HL-60/S4 (cell line): ENCODE results near the gene CDON.

Source experiments
- in situ Hi-C: fragments of 300-500 bp; cut with MboI; formaldehyde crosslinking; loops from 2 replicates; pipeline ENCODE4 v1.14.3; 2022; ENCODE audit warnings: low sequenced_read_pairs

The CDON gene

DNA sequence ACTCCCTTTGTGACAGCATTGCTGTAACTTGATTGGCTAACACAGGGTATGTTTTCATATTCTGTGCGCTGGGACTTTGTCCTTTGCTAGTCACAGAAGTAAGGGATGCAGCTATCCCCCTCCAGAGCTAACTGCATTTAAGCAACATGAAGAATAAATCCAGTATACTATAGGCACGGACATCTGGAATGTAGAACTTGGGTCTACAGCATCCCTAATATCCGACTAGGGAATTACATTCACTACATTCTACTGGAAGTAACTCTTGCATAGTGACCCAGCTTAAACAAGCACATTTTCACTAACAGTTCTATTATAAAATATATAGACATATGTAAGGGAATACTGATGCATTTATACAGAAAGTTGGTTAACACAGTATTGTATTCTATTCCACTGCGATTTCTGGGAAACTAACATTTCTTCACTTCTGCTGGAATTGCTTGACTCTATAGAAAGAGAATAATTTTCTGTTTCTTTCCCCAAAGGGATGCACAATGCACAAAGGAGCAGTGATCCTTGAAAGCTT is 103.7 kb downstream of the CDON start:
- in situ Hi-C loops = no loop called here

DNA sequence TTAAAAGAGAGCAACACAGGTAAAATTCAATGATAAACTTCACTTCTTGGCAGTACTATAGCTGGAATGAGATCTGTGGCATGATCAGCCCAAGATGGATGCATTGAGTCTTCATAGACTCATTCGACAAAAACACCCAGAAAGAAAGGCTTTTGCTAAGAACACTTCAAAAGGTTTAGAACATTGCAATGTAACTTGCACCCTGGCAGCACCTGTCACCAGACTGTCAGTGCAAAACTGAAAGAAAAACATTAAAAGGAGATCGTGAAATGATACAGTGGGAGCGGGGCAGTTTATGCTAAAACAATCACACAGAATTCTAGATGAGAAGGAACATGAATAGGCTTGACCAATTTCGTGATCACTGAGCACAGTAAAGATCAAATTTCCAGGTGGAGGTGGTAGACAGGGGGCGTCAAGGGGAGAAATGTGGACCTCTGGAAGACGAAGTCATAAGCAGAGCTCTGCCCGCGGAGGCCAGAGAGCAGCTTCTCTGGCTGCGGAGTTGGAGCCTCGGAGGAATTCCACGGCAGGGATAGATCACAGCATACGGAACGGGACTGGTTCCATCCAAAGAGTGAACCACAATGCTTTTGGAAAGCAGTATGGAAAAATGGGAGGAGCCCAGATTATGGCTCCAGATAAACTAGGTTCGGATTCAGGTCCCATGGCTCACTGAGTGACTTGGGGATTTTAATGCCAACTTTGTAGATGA is 104.9 kb downstream of the CDON start:
- in situ Hi-C loops = no loop called here

DNA sequence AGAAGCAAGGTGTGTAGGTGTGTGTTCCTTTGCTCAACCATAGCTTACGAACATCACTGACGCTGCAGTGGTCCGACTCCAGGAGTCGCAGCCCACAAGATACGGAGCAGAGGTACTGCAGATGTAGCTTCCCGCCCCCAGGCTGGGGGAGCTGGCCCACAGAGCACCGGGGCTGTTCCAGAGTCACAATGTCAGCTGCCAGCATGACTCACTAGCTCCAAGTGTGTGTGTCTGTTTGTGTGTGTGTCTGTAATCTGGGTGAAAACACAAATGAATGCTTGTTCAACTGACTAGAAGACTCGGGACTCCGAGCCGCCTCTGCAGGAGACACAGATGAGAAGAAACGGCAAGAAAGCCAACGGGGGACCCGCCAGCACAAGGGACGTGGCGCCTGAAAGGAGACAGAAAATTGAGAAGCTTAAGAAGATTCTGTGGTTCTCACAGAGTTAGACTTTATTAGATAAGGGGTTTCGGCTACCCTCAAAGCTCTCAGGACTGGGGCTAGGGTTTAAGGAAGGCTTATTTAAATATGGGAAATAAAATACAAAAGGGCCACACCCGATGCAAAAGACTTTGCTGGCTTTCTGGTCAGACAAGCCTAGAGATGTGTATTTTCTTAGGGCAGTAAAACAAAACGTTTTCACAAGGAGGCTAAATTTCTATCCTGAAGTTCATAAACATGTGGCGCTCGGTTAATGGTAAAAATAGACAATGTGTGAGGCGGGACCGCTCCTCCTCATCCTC is 106.1 kb downstream of the CDON start:
- in situ Hi-C loops = no loop called here

DNA sequence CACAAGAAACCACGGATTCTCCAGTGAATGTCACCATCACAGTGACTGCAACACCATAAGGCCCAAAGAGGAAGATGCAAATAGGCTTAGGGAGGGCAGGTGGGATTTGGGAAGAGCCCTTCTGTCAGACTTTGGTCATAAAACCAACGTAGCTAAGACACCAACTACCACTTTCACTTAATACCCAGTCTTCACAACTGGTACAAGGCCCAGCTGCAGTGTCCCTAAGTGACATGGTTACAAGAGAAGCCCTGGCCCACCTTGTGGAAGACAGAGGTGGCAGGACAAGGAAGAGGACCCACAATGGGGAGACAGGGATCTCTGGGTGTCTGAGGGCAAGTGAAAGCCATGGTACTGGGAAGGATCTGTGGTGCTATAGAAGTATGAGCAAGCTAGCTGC is 106.8 kb downstream of the CDON start:
- in situ Hi-C loops = no loop called here

DNA sequence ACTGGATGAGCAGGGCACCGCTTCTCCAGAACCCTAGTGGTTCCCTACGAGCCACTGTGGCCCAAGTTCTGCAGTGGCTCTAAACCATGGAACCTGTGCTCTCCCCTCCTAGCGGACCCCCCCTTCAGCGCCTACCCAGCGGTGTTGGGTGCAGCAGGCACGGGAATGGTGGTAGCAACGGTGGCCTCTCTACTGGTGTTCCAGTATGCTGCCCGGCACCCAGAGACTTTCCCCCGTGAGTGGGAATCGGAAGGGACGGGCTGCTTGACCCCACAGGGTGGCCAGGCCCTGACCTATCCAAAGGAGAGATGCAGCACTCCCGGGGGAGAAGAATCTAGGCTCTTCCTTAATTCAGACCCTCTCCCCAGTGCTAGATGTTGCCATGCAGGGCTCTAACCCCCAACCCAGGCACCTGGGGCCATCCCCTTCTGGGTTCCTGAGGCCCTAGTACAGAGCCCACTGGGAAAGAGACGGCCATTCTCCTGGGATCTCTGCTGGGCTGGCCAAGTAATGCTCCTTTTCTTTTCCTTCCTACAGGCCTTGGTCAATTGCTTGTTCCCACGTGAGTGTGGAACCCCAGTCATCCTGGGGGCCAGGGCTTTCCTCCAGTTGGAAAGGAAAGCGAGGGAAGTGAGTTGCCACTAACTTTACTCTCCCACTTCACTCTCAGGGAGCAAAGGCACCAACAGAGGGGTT is 107.6 kb downstream of the CDON start:
- in situ Hi-C loops = no loop called here

DNA sequence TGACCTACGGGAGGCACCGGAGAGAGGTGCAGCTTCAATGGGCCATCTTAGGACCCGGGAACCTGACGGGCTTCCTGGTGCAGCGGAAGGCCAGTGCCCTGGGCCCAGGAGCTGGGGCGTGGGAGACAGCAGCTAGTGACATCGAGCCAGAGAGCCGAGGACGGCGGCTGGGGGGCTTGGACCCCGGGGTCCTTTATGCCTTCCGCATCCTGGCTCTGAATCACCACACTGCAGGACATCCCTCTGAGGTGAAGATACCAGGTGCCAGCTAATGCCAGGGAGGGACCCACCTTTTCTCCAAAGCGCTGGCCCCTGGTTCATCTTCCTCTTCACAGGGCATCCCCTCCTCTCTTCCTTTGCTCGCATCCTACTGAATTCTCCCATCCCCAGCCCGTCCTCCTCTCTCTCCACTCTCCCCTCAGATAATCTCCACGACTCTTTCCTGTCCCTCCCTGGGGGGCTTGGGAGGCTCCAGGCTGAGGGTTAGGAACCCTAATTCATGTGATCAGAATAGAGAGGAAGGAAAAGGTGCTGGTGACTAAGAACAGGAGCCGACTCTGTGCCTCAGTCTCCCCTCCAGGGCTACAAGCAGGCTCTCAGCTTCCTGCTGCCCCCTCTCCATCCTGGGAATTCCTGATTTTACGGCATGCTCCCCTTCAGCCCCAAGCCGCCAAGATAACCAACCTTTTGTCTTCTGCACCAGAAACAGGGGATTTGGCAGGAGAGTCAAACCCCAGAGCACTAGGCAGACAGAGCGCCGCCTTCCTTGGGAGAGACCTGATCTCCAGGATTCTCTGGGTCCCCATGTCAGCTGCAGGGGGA is 108.3 kb downstream of the CDON start:
- in situ Hi-C loops = no loop called here

DNA sequence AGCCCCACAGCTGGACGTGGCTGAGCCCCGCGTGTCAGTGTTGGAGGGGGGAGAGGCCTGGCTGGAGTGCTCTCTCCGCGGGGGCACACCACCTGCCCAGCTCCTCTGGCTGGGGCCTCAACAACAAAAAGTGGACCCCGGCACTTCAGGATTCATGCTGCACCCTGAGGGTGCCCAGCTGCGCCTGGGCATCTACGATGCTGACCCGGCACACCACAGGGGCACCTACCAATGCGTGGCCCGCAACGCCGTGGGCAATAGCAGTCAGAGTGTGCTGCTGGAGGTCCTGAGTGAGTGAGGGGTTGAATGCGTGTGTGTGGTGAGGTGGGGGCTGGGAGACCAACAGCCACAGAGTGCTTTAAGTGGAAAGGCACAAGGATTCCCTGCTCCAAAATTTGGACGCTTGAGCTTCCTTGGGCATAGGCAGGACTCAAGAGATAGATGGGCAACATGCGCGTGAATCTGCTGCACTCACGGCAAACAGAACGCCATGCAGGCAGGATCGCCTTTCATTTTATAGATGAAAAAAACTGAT is 109.2 kb downstream of the CDON start:
- in situ Hi-C loops = no loop called here

DNA sequence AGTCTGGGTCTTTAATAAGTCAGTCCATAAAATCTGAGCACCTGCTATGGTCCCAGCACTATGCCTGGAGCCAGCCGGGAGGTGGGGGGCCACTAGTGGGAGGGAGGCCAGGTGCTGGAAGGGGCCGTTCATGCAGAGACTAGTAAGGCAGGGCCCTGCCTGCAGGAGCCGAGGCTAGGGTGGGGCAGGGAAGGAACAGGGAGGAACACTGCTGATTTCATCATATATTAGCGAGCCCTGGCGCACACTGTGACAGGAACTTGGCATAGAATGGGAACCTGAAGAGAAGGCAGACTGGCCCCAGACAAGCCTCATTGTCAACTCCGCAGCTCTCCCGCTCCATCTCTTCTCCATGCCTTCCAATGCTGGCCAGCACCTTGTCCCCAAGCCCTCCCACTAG is 109.7 kb downstream of the CDON start:
- in situ Hi-C loops = no loop called here

DNA sequence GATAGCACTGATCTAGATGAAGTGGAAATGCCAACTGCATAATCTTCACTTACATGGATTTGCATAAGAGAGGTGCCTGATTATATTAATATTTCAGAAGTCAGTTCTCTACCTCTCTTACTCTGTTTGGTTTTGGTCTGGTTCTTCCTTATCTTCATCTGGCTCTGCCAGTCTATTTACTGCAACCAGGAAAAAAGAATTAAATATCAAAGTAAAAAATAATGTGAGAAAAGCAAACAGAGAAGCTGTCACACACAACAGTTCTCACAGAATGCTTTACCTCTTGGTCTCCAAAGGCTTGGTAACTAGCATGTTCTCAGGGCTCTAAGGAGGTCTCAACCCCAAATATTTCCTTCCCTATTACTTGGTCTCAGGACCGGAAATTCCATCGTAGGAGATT is 110.1 kb downstream of the CDON start:
- in situ Hi-C loops = no loop called here

DNA sequence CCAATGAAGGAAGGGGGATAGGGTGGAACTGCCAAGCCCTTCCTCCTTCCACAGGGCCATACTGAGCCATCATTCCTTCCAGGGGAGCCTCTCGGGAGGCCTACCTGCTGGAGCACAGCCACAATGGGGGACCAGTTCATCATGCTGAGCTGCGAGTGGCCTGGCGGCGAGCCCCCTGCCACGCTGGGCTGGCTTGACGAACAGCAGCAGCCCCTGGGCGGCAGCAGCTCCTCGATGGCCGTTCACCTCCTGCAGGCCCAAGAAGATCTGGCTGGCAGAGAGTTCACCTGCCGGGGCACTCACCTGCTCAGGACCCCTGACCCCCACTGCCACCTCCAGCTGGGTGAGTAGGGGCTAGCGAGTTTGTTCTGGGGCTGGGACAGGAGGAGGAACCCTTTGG is 110.9 kb downstream of the CDON start:
- in situ Hi-C loops = no loop called here

DNA sequence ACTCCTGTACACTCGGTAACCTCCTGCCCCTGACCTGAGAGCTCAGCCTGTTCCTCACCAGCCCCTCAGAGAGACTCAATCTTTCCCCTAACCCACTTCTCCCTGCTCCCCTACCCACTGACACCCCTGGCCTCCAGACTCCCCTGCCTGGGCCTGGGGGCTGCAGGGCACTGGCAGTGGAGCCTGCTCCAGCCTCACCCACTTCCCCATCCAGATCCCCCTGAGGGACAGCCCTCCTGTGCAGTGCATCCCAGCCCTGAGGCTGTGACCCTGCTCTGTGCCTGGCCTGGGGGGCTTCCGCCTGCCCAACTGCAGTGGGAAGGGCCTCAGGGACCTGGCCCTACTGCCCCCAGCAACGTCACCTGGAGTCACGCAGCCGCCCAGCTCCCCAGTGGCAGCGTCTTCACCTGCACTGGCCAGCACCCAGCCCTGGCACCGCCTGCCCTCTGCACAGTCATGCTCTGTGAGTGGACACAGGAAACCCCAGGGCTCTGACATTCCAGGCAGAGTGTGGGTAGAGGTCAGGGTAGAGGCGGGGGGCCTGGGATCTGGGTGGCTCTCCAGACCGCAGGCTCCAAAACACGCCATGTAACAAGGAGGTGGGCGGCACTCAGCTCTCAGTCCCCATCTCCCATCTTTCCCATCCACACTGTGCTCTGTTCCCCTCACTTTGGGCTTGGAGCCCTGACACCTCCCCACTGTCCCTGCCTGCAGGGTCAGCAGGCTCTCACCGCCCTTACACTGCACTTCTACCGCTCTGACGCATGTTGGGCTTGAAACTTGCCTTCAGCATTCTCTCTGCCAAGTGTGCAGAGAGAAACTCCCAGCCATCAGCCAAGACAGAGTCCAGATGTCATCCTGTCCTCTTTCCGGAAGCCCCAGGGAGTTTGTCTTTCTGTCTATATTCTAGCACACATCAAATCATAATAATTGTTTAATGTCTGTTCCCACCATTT is 111.7 kb downstream of the CDON start:
- in situ Hi-C loops = no loop called here

DNA sequence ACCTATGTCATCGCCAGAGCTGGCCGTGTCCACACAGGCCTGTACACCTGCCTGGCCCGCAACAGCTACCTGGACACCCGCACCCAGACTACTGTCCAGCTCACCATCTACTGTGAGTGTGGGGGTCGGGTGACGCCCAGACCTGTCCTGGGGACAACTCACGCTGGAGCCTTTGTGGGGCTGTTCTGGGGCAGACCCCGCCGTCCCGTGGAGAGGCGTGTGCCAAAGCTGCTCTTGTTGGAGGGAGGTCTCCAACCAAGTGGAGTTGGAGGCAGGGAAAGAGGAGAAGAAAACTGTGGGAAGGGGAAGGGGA is 112.5 kb downstream of the CDON start:
- in situ Hi-C loops = no loop called here

DNA sequence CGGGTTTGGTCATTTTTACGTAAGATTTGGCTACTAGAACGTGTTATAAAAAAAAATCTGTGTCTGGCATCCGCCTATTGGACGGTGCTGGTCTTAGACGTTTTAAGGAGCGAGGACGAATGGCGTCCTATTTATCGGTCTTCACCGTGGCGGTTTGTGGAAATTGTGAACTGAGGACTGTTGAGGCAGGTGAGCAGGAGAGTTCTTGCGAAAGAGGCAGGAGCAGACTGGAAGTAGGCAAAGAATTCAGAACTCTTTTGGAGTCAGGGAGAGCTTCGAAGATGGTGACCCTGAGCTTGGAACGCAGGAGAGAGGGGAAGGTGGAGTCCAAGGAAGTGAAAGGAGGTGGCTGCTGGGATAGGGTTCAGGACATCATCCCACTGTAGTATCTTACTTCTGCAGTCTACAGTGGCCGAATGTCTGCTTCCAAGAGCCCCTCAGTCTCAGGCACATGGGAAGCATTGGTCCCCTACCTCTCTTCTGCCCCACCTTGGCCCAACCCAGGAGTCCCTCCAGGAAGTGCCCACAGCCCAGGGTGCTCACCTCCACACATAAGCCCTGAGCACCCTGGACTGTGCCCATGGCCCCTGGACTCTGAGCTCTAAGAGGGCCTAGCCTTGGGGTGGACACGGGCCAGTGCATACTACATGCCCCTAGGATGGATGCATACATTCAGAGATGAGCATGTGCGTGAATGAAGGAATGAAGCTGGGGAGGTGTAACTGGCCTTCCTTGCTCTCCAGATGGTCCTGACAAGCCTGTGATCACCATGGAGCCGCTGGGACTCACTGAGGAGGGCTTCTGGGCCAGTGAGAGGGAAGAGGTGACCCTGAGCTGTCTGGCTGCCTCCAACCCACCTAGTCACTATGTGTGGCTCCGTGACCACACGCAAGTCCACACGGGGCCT is 113.1 kb downstream of the CDON start:
- in situ Hi-C loops = no loop called here

DNA sequence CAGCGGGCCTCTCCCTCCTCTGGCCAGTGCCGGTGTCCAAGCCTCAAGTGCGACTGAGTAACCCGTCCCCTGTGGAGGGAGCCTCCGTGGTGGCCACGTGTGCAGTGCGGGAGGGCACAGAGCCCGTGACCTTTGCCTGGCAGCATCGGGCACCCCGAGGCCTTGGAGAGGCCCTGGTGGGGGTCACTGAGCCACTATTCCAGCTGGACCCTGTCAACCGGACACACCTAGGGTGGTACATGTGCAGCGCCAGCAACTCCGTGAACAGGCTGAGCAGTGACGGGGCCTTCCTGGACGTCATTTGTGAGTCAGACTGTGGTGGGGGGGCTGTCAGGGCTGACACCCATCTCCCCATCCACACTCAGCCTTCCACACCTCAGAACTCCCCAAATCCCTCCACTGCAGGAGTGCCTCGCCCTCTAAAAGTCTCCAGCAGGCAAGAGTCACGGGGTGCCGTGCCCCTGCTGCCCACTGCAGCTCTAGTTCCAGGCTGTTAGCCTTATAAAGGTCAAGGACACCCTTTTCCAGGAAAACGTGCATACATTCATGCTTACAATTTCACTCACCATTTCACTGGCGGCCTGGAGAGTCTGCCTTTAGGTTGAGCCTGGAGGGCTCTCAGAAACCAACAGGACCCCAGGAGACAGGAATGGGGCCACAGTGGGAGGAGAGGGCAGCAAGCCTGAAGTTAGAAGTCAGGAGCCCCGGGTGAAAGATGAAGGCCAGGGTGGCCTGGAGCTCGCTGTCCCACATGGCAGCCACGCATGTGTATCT is 114.2 kb downstream of the CDON start:
- in situ Hi-C loops = no loop called here

DNA sequence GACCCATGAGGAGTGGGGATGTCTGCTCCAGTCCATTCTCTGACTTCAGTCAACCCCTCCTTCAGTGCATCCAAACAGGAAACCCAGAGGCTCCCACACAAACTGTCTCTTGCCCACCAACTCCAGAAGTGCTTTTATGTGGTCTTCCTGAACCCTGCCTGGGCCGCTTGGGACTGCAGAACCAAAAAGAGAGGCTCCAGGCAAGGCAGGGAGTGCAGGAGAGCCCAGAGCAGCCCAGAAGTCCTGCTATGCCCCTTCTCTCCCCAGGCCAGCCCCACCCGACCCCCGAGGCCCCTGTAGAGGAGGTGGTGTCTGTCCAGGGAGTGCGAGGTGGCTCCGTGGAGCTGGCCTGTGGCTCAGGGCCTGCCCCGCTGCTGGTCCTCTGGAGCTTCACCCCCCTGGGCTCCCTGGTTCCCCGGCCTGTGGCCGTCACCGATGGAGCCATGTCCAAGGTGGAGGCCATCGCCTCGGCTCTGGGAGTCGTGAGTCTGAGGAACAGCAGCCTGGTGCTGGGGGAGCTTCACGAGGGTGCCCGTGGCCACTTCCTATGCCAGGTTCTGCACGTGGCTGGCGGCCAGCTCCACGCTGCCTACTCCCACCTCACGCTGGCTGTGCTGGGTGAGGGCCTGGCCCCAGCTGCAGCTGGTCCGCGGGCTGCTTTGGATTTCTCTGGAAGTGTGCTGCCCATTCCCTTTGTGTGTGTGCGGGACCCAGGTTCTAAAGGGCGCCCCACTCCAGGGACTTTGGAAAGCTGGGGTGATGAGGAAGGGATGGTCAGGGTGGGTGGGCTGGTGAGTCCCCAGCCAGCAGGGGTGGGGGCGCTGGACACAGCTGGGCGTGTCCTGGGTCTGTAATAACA is 115.0 kb downstream of the CDON start:
- in situ Hi-C loops = no loop called here

DNA sequence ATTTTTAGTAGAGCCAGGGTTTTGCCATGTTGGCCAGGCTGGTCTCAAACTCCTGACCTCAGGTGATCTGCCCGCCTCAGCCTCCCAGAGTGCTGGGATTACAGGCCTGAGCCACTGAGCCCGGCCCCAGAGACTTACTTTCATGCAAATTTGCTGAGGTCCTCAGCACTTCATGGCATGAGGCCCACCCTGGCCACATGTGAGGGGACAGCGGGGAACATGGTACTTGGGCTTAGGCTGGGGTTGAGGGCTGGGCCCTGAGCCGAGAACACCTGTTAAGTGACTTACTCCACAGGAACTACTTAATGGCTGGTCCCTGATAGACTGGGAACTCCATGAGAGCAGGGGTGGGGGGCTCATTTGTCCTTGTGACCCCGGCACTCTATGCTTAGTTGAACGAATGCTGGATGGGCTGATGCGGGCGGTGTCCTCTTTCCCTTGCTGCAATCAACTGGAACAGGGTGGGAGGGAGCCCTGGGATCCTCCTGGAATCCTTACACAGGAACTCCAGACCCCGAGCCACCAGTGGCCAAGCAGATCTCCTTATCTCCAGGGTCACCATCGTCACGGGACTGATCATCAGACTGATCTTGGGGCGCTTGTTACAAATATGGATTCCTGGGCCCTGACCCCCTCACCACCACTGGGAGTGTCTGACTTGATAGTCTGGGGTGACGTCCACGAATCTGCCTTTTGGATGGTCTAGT is 115.8 kb downstream of the CDON start:
- in situ Hi-C loops = no loop called here
